ENCODE data around the gene SYCE1.

DNA sequence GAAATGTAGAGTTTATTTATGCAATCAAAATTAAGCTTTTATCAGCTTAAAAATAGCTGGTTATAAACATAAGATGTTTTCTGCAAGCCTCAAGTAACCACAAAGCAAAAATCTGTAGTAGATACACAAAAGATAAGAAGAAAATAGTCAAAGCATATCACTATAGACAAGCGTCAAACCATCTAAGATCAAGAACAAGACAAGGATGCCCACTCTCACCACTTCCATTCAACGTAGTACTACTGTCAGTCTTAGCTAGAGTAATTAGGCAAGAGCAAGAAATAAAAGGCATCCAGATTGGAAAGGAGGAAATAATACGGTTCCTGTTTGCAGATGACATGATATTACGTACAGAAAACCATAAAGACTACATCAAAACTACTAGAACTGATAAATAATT lies 55.7 kb downstream of the SYCE1 start:
- TF ChIP-seq, protein P1, sequence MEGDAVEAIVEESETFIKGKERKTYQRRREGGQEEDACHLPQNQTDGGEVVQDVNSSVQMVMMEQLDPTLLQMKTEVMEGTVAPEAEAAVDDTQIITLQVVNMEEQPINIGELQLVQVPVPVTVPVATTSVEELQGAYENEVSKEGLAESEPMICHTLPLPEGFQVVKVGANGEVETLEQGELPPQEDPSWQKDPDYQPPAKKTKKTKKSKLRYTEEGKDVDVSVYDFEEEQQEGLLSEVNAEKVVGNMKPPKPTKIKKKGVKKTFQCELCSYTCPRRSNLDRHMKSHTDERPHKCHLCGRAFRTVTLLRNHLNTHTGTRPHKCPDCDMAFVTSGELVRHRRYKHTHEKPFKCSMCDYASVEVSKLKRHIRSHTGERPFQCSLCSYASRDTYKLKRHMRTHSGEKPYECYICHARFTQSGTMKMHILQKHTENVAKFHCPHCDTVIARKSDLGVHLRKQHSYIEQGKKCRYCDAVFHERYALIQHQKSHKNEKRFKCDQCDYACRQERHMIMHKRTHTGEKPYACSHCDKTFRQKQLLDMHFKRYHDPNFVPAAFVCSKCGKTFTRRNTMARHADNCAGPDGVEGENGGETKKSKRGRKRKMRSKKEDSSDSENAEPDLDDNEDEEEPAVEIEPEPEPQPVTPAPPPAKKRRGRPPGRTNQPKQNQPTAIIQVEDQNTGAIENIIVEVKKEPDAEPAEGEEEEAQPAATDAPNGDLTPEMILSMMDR (IDR thresholded peaks at IDR 0.05; ENCODE audit: borderline replicate concordance, extremely low read depth, low read length, poor library complexity, severe bottlenecking) = no peak
- TF ChIP-seq EZH2 (IDR thresholded peaks at IDR 0.05; ENCODE audit: borderline replicate concordance, low read depth, low read length, severe bottlenecking) = no peak

Data from DND-41 (cell line).